HG02852 (cell line): Measurements from ENCODE around the gene AFM.

ENCODE experiments used
- ATAC-seq: cut with Tn5 transposase; IDR thresholded peaks from one replicate; pipeline ENCODE4 v1.9.1; 2021; ENCODE audit warnings: mild to moderate bottlenecking, moderate library complexity; ENCODE audit not compliant: unreplicated experiment

The AFM gene

GRCh38 chr4:73450398-73451004 lies 31.0 kb upstream of the AFM start:
- no peak for ATAC-seq

- ATAC-seq = no peak
These were observed 30.1 kb upstream of the AFM start for GRCh38 chr4:73451404-73451803.

- ATAC-seq = no peak
These were observed 29.4 kb upstream of the AFM start for GRCh38 chr4:73451981-73452747.

- ATAC-seq = no peak
These were observed 28.4 kb upstream of the AFM start for GRCh38 chr4:73452953-73453700.

- ATAC-seq = no peak
These were observed 27.9 kb upstream of the AFM start for GRCh38 chr4:73453701-73454005.

GRCh38 chr4:73454920-73455319 lies 26.6 kb upstream of the AFM start:
- no peak for ATAC-seq

GRCh38 chr4:73456177-73457022 lies 25.1 kb upstream of the AFM start:
- ATAC-seq = no peak

GRCh38 chr4:73458184-73459047 lies 23.1 kb upstream of the AFM start:
- no peak for ATAC-seq

GRCh38 chr4:73459048-73459421 lies 22.5 kb upstream of the AFM start:
- no peak for ATAC-seq

GRCh38 chr4:73460913-73461522 lies 20.5 kb upstream of the AFM start:
- ATAC-seq = no peak

- no peak for ATAC-seq
These were observed 13.4 kb upstream of the AFM start for GRCh38 chr4:73468170-73468569.

- ATAC-seq = no peak
These were observed 10.8 kb upstream of the AFM start for GRCh38 chr4:73470728-73471127.

- no peak for ATAC-seq
These were observed 4.4 kb upstream of the AFM start for GRCh38 chr4:73477176-73477575.

GRCh38 chr4:73479323-73479722 lies 2.2 kb upstream of the AFM start:
- ATAC-seq = no peak

GRCh38 chr4:73485085-73485484 lies 3.5 kb downstream of the AFM start:
- ATAC-seq = no peak

GRCh38 chr4:73485596-73485995 lies 4.1 kb downstream of the AFM start:
- no peak for ATAC-seq

GRCh38 chr4:73486497-73486896 lies 5.0 kb downstream of the AFM start:
- no peak for ATAC-seq

- ATAC-seq = no peak
These were observed 5.7 kb downstream of the AFM start for GRCh38 chr4:73487233-73487632.

- no peak for ATAC-seq
These were observed 18.6 kb downstream of the AFM start for GRCh38 chr4:73499996-73500765.
